H9 (cell line): Measurements from ENCODE around the gene RET. TPM values are rescaled to one million over a fixed set of nuclear protein-coding genes. Genes with fewer than 3 reads are reported as not detected.

Experiments used
- DNase-seq: peaks from one replicate; pipeline ENCODE4 v3.0.0-alpha.2; 2017
- H2AFZ ChIP-seq: one replicate; pipeline ENCODE4 v1.6.1; 2013; ENCODE audit warnings: mild to moderate bottlenecking, low read length, control low read depth, moderate library complexity
- H2AK5ac ChIP-seq: 2 replicates; pipeline ENCODE4 v1.6.1; 2013; ENCODE audit warnings: low read length, control low read depth, mixed read lengths; ENCODE audit not compliant: insufficient read length
- H2BK120ac ChIP-seq: one replicate; pipeline ENCODE4 v1.6.1; 2013; ENCODE audit warnings: low read depth, mild to moderate bottlenecking, low read length, control low read depth, inconsistent platforms; ENCODE audit not compliant: poor library complexity, severe bottlenecking
- H2BK12ac ChIP-seq: 2 replicates; pipeline ENCODE4 v1.6.1; 2013; ENCODE audit warnings: low read length, control low read depth, mixed read lengths, low read depth; ENCODE audit not compliant: insufficient read length
- H2BK15ac ChIP-seq: 2 replicates; pipeline ENCODE4 v1.6.1; 2013; ENCODE audit warnings: low read depth, low read length, control low read depth
- H2BK20ac ChIP-seq: one replicate; pipeline ENCODE4 v1.6.1; 2013; ENCODE audit warnings: low read depth, mild to moderate bottlenecking, low read length, control low read depth, inconsistent platforms; ENCODE audit not compliant: poor library complexity, severe bottlenecking
- H2BK5ac ChIP-seq: 2 replicates; pipeline ENCODE4 v1.6.1; 2013; ENCODE audit warnings: low read length, control low read depth, mixed read lengths; ENCODE audit not compliant: insufficient read length
- H3K14ac ChIP-seq: 2 replicates; pipeline ENCODE4 v1.6.1; 2013; ENCODE audit warnings: low read length, control low read depth; ENCODE audit not compliant: insufficient read depth
- H3K18ac ChIP-seq: 2 replicates; pipeline ENCODE4 v1.6.1; 2013; ENCODE audit warnings: low read depth, mild to moderate bottlenecking, mixed read lengths, low read length, control low read depth; ENCODE audit not compliant: insufficient read length
- H3K23ac ChIP-seq: 2 replicates; pipeline ENCODE4 v1.6.1; 2013; ENCODE audit warnings: low read length, control low read depth, mixed read lengths, low read depth; ENCODE audit not compliant: insufficient read length
- H3K23me2 ChIP-seq: 2 replicates; pipeline ENCODE4 v1.6.1; 2013; ENCODE audit warnings: low read depth, mild to moderate bottlenecking, mixed read lengths, low read length, control low read depth; ENCODE audit not compliant: insufficient read length, poor library complexity, severe bottlenecking
- H3K27ac ChIP-seq: 2 replicates; pipeline ENCODE4 v1.5.1; 2013; ENCODE audit warnings: low read length, control low read depth, mixed read lengths, low read depth; ENCODE audit not compliant: insufficient read length
- H3K27me3 ChIP-seq: 2 replicates; pipeline ENCODE4 v1.6.1; 2013; ENCODE audit warnings: low read length, control low read depth, inconsistent platforms; ENCODE audit not compliant: insufficient read depth
- H3K4ac ChIP-seq: 2 replicates; pipeline ENCODE4 v1.6.1; 2013; ENCODE audit warnings: low read depth, mild to moderate bottlenecking, control low read depth, inconsistent platforms, low read length, moderate library complexity
- H3K4me1 ChIP-seq: 2 replicates; pipeline ENCODE4 v1.6.1; 2013; ENCODE audit warnings: low read length, control low read depth, inconsistent platforms; ENCODE audit not compliant: insufficient read depth
- H3K4me2 ChIP-seq: 2 replicates; pipeline ENCODE4 v1.6.1; 2013; ENCODE audit warnings: low read length, control low read depth, mixed read lengths; ENCODE audit not compliant: insufficient read length, insufficient read depth
- H3K56ac ChIP-seq: 2 replicates; pipeline ENCODE4 v1.6.1; 2013; ENCODE audit warnings: low read depth, mild to moderate bottlenecking, mixed read lengths, low read length, control low read depth; ENCODE audit not compliant: insufficient read length
- H3K79me1 ChIP-seq: 2 replicates; pipeline ENCODE4 v1.6.1; 2013; ENCODE audit warnings: low read depth, mild to moderate bottlenecking, moderate library complexity, low read length, control low read depth, inconsistent platforms; ENCODE audit not compliant: insufficient read depth, poor library complexity, severe bottlenecking
- H3K79me2 ChIP-seq: 2 replicates; pipeline ENCODE4 v1.6.1; 2013; ENCODE audit warnings: low read length, control low read depth, inconsistent platforms; ENCODE audit not compliant: insufficient read depth
- H3K9ac ChIP-seq: 2 replicates; pipeline ENCODE4 v1.6.1; 2013; ENCODE audit warnings: low read length, control low read depth, mixed read lengths; ENCODE audit not compliant: insufficient read length; ENCODE audit errors: extremely low read depth
- H3K9me3 ChIP-seq: one replicate; pipeline ENCODE4 v1.6.1; 2013; ENCODE audit warnings: low read depth, low read length, inconsistent platforms; ENCODE audit not compliant: control insufficient read depth
- H3T11ph ChIP-seq: one replicate; pipeline ENCODE4 v1.6.1; 2013; ENCODE audit warnings: mild to moderate bottlenecking, low read length, control low read depth, inconsistent platforms
- H4K20me1 ChIP-seq: one replicate; pipeline ENCODE4 v1.6.1; 2013; ENCODE audit not compliant: control insufficient read depth, insufficient read length, insufficient read depth
- H4K5ac ChIP-seq: 2 replicates; pipeline ENCODE4 v1.6.1; 2013; ENCODE audit warnings: low read depth, mild to moderate bottlenecking, mixed read lengths, low read length, control low read depth; ENCODE audit not compliant: insufficient read length
- H4K8ac ChIP-seq: replicated peaks from 2 replicates; pipeline ENCODE4 v1.6.1; 2013; ENCODE audit warnings: low read length, control low read depth, mixed read lengths, low read depth; ENCODE audit not compliant: insufficient read length
- H4K91ac ChIP-seq: 2 replicates; pipeline ENCODE4 v1.6.1; 2013; ENCODE audit warnings: low read depth, mild to moderate bottlenecking, moderate library complexity, mixed read lengths, low read length, control low read depth; ENCODE audit not compliant: insufficient read length
- H3K27ac Mint-ChIP-seq, 3 experiments: 2 replicates in 2 of 3; 3 replicates in 1 of 3; pipeline ENCODE4 v1.8.0; 2020 to 2021; ENCODE audit warnings: mixed read lengths in 3 of 3, mild to moderate bottlenecking in 1 of 3, moderate library complexity in 1 of 3
- H3K27me3 Mint-ChIP-seq: 2 replicates; pipeline ENCODE4 v1.8.0; 2021; ENCODE audit warnings: low read depth, mild to moderate bottlenecking, moderate library complexity, mixed read lengths
- H3K36me3 Mint-ChIP-seq, 3 experiments: 2 replicates in 2 of 3; 3 replicates in 1 of 3; pipeline ENCODE4 v1.8.0; 2020 to 2021; ENCODE audit warnings: low read depth in 3 of 3, mixed read lengths in 3 of 3; ENCODE audit not compliant: insufficient read depth in 1 of 3
- H3K4me1 Mint-ChIP-seq, 2 experiments: 2 replicates each; pipeline ENCODE4 v1.8.0; 2020; ENCODE audit warnings: mixed read lengths in 2 of 2
- H3K4me3 Mint-ChIP-seq, 2 experiments: 2 replicates in 1 of 2; 3 replicates in 1 of 2; pipeline ENCODE4 v1.8.0; 2020 to 2021; ENCODE audit warnings: mild to moderate bottlenecking in 2 of 2, mixed read lengths in 2 of 2, moderate library complexity in 1 of 2
- H3K9me3 Mint-ChIP-seq, 2 experiments: 2 replicates in 1 of 2; 3 replicates in 1 of 2; pipeline ENCODE4 v1.8.0; 2020; ENCODE audit warnings: mild to moderate bottlenecking in 2 of 2, mixed read lengths in 2 of 2, moderate library complexity in 1 of 2
- WGBS: extraction: QIAGEN DNeasy Blood & Tissue Kit; methylation state at CpG from one replicate; pipeline ENCODE4 v1.1.7; 2013; ENCODE audit warnings: missing lambda C conversion rate, low lambda C conversion rate, mixed read lengths; ENCODE audit not compliant: insufficient read length; ENCODE audit errors: extremely low coverage; 5-methylcytosine and 5-hydroxymethylcytosine counted together
- total RNA-seq: library from RNA; stranded (reverse); gene quantifications from 2 replicates; pipeline ENCODE4 v1.2.1, GENCODE V29; 2021
- TF ChIP-seq, protein P1 (sequence below): fragments of 200-600 bp; sonication (generic); conservative IDR thresholded peaks from 3 replicates; pipeline ENCODE4 v1.8.0; 2021; ENCODE audit warnings: antibody characterized with exemption, mild to moderate bottlenecking

RET gene
- total RNA-seq, 1 experiment from 2014 or later, result 12.2 TPM

DNA sequence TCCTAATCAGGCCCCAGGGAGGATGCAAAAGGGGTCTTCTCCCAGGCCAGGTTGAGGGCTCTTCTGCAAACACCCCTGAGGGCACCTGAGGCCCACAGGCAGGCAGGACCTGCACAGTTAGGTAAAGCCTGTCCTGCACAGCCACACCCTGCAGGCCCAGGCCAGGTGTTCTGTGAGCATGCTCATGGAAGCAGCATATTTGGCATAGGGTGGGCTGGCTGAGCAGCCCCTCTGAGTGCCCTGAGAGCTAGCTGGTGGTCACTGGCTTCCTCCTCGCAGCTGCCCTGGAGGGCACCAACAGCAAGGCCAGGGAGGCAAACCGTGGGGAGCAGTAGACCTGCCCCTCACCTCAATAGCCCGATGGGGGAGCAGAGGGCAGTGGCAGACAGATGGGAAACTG, 3.7 kb upstream of the RET start:
- H2BK5ac ChIP-seq, result no peak overlapping the region
- H3K36me3 Mint-ChIP-seq, result no peaks in the 10 kb centered on the region
- no peaks in the 10 kb centered on the region; a peak in 2 of 5 replicates for H3K9me3 Mint-ChIP-seq
- no peak overlapping the region for H3K27ac Mint-ChIP-seq
- H4K91ac ChIP-seq, result no peak overlapping the region
- no peak overlapping the region for H3K9ac ChIP-seq
- H3K4ac ChIP-seq, result no peak overlapping the region
- no peak overlapping the region for H3K56ac ChIP-seq
- no peak overlapping the region for H2BK12ac ChIP-seq
- no peak overlapping the region for H3K23ac ChIP-seq
- WGBS, result no CpG with 5 or more reads among the region's 3 CpGs
- H3K4me1 Mint-ChIP-seq, result peaks cover 8 to 17% of the 10 kb centered on the region in 2 experiments
- no peak overlapping the region for H3K14ac ChIP-seq
- no peak overlapping the region for H2AK5ac ChIP-seq
- H3K23me2 ChIP-seq, result peaks cover 10% of the 10 kb centered on the region
- no peaks in the 10 kb centered on the region for H3K9me3 ChIP-seq
- no peak overlapping the region for H4K8ac ChIP-seq
- no peak overlapping the region for H3K4me2 ChIP-seq
- H2BK15ac ChIP-seq, result no peak overlapping the region
- TF ChIP-seq, protein P1, sequence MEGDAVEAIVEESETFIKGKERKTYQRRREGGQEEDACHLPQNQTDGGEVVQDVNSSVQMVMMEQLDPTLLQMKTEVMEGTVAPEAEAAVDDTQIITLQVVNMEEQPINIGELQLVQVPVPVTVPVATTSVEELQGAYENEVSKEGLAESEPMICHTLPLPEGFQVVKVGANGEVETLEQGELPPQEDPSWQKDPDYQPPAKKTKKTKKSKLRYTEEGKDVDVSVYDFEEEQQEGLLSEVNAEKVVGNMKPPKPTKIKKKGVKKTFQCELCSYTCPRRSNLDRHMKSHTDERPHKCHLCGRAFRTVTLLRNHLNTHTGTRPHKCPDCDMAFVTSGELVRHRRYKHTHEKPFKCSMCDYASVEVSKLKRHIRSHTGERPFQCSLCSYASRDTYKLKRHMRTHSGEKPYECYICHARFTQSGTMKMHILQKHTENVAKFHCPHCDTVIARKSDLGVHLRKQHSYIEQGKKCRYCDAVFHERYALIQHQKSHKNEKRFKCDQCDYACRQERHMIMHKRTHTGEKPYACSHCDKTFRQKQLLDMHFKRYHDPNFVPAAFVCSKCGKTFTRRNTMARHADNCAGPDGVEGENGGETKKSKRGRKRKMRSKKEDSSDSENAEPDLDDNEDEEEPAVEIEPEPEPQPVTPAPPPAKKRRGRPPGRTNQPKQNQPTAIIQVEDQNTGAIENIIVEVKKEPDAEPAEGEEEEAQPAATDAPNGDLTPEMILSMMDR, result no peak
- no peaks in the 10 kb centered on the region for H3K79me1 ChIP-seq
- H3K18ac ChIP-seq, result no peak overlapping the region
- no peak overlapping the region for H2AFZ ChIP-seq
- no peak for DNase-seq
- H4K20me1 ChIP-seq, result no peaks in the 10 kb centered on the region
- H3T11ph ChIP-seq, result no peak overlapping the region
- no peak overlapping the region for H2BK120ac ChIP-seq
- no peak overlapping the region for H4K5ac ChIP-seq
- peaks cover 51% of the 10 kb centered on the region for H3K27me3 Mint-ChIP-seq
- no peak overlapping the region for H3K4me3 Mint-ChIP-seq
- H3K27ac ChIP-seq, result no peak overlapping the region
- no peaks in the 10 kb centered on the region for H3K4me1 ChIP-seq
- peaks cover 14% of the 10 kb centered on the region for H3K27me3 ChIP-seq
- no peak overlapping the region for H2BK20ac ChIP-seq
- no peaks in the 10 kb centered on the region for H3K79me2 ChIP-seq
